ENCODE measurements around the gene ZFYVE9. TPM values are rescaled to one million over a fixed set of nuclear protein-coding genes. Genes with fewer than 3 reads are reported as not detected.

Gene ZFYVE9
- total RNA-seq, 4 donors from 2014 or later: 38.1 to 54.8 (median 40.9) TPM

- H3K27me3 ChIP-seq: no peaks in the 10 kb centered on the region
- TF ChIP-seq POLR2A (IDR thresholded peaks at IDR 0.05; ENCODE audit: low read depth) (no peak), CTCF (IDR thresholded peaks at IDR 0.05) (no peak), EP300 (IDR thresholded peaks at IDR 0.05) (no peak), POLR2AphosphoS5 (IDR thresholded peaks at IDR 0.05) (no peak)
- intact Hi-C loops (cut with DNase I): no loop called here
- peak; percentile 42 for DNase-seq (ENCODE audit: extremely low spot score)
- H3K27ac ChIP-seq (replicated peaks in 1 of 4): peak overlapping the region; percentile 16 to 82 (median 73)
- no peak overlapping the region for H3K4me3 ChIP-seq
- no peaks in the 10 kb centered on the region for H3K36me3 ChIP-seq
- H3K9me3 ChIP-seq: no peaks in the 10 kb centered on the region
- peaks cover 13 to 88% (median 79%) of the 10 kb centered on the region in 4 donors for H3K4me1 ChIP-seq
Measured at GRCh38 chr1:52153010-52153409, 11.1 kb downstream of the ZFYVE9 start.

- peak; percentile 42 for DNase-seq (ENCODE audit: extremely low spot score)
- H3K9me3 ChIP-seq: no peaks in the 10 kb centered on the region
- peak overlapping the region; percentile 16 to 82 (median 73) for H3K27ac ChIP-seq (replicated peaks in 1 of 4)
- peaks cover 13 to 88% (median 79%) of the 10 kb centered on the region in 4 donors for H3K4me1 ChIP-seq
- intact Hi-C loops (cut with DNase I): no loop called here
- no peaks in the 10 kb centered on the region for H3K27me3 ChIP-seq
- no peaks in the 10 kb centered on the region for H3K36me3 ChIP-seq
- TF ChIP-seq POLR2A (IDR thresholded peaks at IDR 0.05; ENCODE audit: low read depth): no peak
- no peak for TF ChIP-seq POLR2AphosphoS5 (IDR thresholded peaks at IDR 0.05)
- no peak for TF ChIP-seq CTCF (IDR thresholded peaks at IDR 0.05)
- no peak for TF ChIP-seq EP300 (IDR thresholded peaks at IDR 0.05)
- H3K4me3 ChIP-seq: no peak overlapping the region
Measured at GRCh38 chr1:52153898-52154297, 12.0 kb downstream of the ZFYVE9 start.

- peaks cover 13 to 73% (median 63%) of the 10 kb centered on the region in 4 donors for H3K4me1 ChIP-seq
- H3K4me3 ChIP-seq: no peak overlapping the region
- TF ChIP-seq POLR2A (IDR thresholded peaks at IDR 0.05; ENCODE audit: low read depth) (no peak), CTCF (IDR thresholded peaks at IDR 0.05) (no peak), POLR2AphosphoS5 (IDR thresholded peaks at IDR 0.05) (no peak), EP300 (IDR thresholded peaks at IDR 0.05) (no peak)
- no peak for DNase-seq (ENCODE audit: extremely low spot score)
- 65% methylated on average over 3 of the region's 3 CpGs for WGBS
- H3K27me3 ChIP-seq: no peaks in the 10 kb centered on the region
- no peaks in the 10 kb centered on the region for H3K9me3 ChIP-seq
- no peaks in the 10 kb centered on the region for H3K36me3 ChIP-seq
- no peak overlapping the region for H3K27ac ChIP-seq (replicated peaks in 1 of 4)
- intact Hi-C loops (cut with DNase I): no loop called here
Measured at GRCh38 chr1:52156460-52156859, 14.6 kb downstream of the ZFYVE9 start.

GRCh38 chr1:52157582-52157981 lies 15.7 kb downstream of the ZFYVE9 start:
- 96% methylated on average over 2 of the region's 2 CpGs for WGBS
- Histone ChIP-seq H3K4me1 (peaks cover 13 to 62% (median 51%) of the 10 kb centered on the region in 4 donors), H3K27ac (replicated peaks in 1 of 4) (no peak overlapping the region), H3K27me3 (no peaks in the 10 kb centered on the region), H3K36me3 (no peaks in the 10 kb centered on the region), H3K9me3 (no peaks in the 10 kb centered on the region), H3K4me3 (no peak overlapping the region)
- TF ChIP-seq POLR2AphosphoS5 (IDR thresholded peaks at IDR 0.05): no peak
- TF ChIP-seq CTCF (IDR thresholded peaks at IDR 0.05): no peak
- no peak for TF ChIP-seq EP300 (IDR thresholded peaks at IDR 0.05)
- intact Hi-C loops (cut with DNase I): no loop called here
- peak; percentile 50 for DNase-seq (ENCODE audit: extremely low spot score)

- Histone ChIP-seq H3K27me3 (no peaks in the 10 kb centered on the region), H3K27ac (replicated peaks in 1 of 4) (no peak overlapping the region), H3K9me3 (no peaks in the 10 kb centered on the region), H3K4me1 (peaks cover 13 to 55% (median 45%) of the 10 kb centered on the region in 4 donors), H3K36me3 (no peaks in the 10 kb centered on the region), H3K4me3 (no peak overlapping the region)
- WGBS: 94% methylated on average over 4 of the region's 4 CpGs
- TF ChIP-seq POLR2AphosphoS5 (IDR thresholded peaks at IDR 0.05) (no peak), CTCF (IDR thresholded peaks at IDR 0.05) (no peak), POLR2A (IDR thresholded peaks at IDR 0.05; ENCODE audit: low read depth) (no peak)
- DNase-seq (ENCODE audit: extremely low spot score): peak; percentile 62
- intact Hi-C loops (cut with DNase I): no loop called here
Measured at GRCh38 chr1:52158218-52158617, 16.3 kb downstream of the ZFYVE9 start.
